Dendritic cell treated with granulocyte-macrophage colony-stimulating factor and Interleukin-4, amounts not matched to agents 40 ng/mL and 50 ng/mL, for 4 days (primary cell): ENCODE results near the gene RCN1.

Experiments
- H3K27ac Mint-ChIP-seq: one replicate; pipeline ENCODE4 v1.8.0; 2022; ENCODE audit warnings: mild to moderate bottlenecking, mixed read lengths
- H3K27me3 Mint-ChIP-seq: one replicate; pipeline ENCODE4 v1.8.0; 2022; ENCODE audit warnings: mild to moderate bottlenecking, mixed read lengths
- H3K36me3 Mint-ChIP-seq: one replicate; pipeline ENCODE4 v1.8.0; 2022; ENCODE audit warnings: low read depth, mixed read lengths
- H3K4me1 Mint-ChIP-seq: one replicate; pipeline ENCODE4 v1.8.0; 2022; ENCODE audit warnings: low read depth, mixed read lengths
- H3K4me3 Mint-ChIP-seq: one replicate; pipeline ENCODE4 v1.8.0; 2022; ENCODE audit warnings: mild to moderate bottlenecking, moderate library complexity, mixed read lengths
- H3K9me3 Mint-ChIP-seq: one replicate; pipeline ENCODE4 v1.8.0; 2022; ENCODE audit warnings: mixed read lengths
- intact Hi-C: fragments of 100-400 bp; cut with micrococcal nuclease; formaldehyde crosslinking; loops from one replicate; pipeline ENCODE4 v1.15.0; 2022

RCN1 gene

GRCh38 chr11:32141745-32142546, 51.1 kb downstream of the RCN1 start:
- Mint-ChIP-seq H3K36me3 (no peaks in the 10 kb centered on the region), H3K4me1 (no peaks in the 10 kb centered on the region), H3K9me3 (peaks cover 15% of the 10 kb centered on the region), H3K27me3 (no peaks in the 10 kb centered on the region), H3K4me3 (no peak overlapping the region), H3K27ac (no peak overlapping the region)
- intact Hi-C loops, result no loop called here

GRCh38 chr11:32143378-32143777, 52.5 kb downstream of the RCN1 start:
- no peaks in the 10 kb centered on the region for H3K27me3 Mint-ChIP-seq
- no peaks in the 10 kb centered on the region for H3K4me1 Mint-ChIP-seq
- intact Hi-C loops, result no loop called here
- no peak overlapping the region for H3K4me3 Mint-ChIP-seq
- H3K36me3 Mint-ChIP-seq, result no peaks in the 10 kb centered on the region
- no peak overlapping the region for H3K27ac Mint-ChIP-seq
- peaks cover 9% of the 10 kb centered on the region for H3K9me3 Mint-ChIP-seq

GRCh38 chr11:32145282-32145681, 54.4 kb downstream of the RCN1 start:
- no peak overlapping the region for H3K27ac Mint-ChIP-seq
- no peaks in the 10 kb centered on the region for H3K9me3 Mint-ChIP-seq
- no peaks in the 10 kb centered on the region for H3K36me3 Mint-ChIP-seq
- no peaks in the 10 kb centered on the region for H3K4me1 Mint-ChIP-seq
- H3K4me3 Mint-ChIP-seq, result no peak overlapping the region
- H3K27me3 Mint-ChIP-seq, result no peaks in the 10 kb centered on the region
- intact Hi-C loops, result no loop called here

GRCh38 chr11:32148895-32149294, 58.0 kb downstream of the RCN1 start:
- Mint-ChIP-seq H3K36me3 (no peaks in the 10 kb centered on the region), H3K4me1 (peaks cover 5% of the 10 kb centered on the region), H3K9me3 (no peaks in the 10 kb centered on the region), H3K4me3 (no peak overlapping the region), H3K27me3 (peaks cover 1% of the 10 kb centered on the region), H3K27ac (no peak overlapping the region)
- intact Hi-C loops, result no loop called here

GRCh38 chr11:32149748-32150147, 58.9 kb downstream of the RCN1 start:
- Mint-ChIP-seq H3K4me1 (peaks cover 5% of the 10 kb centered on the region), H3K27me3 (peaks cover 4% of the 10 kb centered on the region), H3K4me3 (no peak overlapping the region), H3K27ac (no peak overlapping the region), H3K9me3 (no peaks in the 10 kb centered on the region), H3K36me3 (no peaks in the 10 kb centered on the region)
- intact Hi-C loops, result no loop called here

- peaks cover 4% of the 10 kb centered on the region for H3K27me3 Mint-ChIP-seq
- no peaks in the 10 kb centered on the region for H3K36me3 Mint-ChIP-seq
- H3K27ac Mint-ChIP-seq, result no peak overlapping the region
- H3K4me3 Mint-ChIP-seq, result no peak overlapping the region
- no peaks in the 10 kb centered on the region for H3K9me3 Mint-ChIP-seq
- intact Hi-C loops, result no loop called here
- peaks cover 5% of the 10 kb centered on the region for H3K4me1 Mint-ChIP-seq
Observed at GRCh38 chr11:32151027-32151426, 60.2 kb downstream of the RCN1 start.

- intact Hi-C loops, result no loop called here
- peaks cover 4% of the 10 kb centered on the region for H3K27me3 Mint-ChIP-seq
- no peak overlapping the region for H3K4me3 Mint-ChIP-seq
- H3K27ac Mint-ChIP-seq, result no peak overlapping the region
- H3K4me1 Mint-ChIP-seq, result peaks cover 5% of the 10 kb centered on the region
- no peaks in the 10 kb centered on the region for H3K9me3 Mint-ChIP-seq
- no peaks in the 10 kb centered on the region for H3K36me3 Mint-ChIP-seq
Observed at GRCh38 chr11:32152216-32152615, 61.3 kb downstream of the RCN1 start.

GRCh38 chr11:32152821-32153220, 61.9 kb downstream of the RCN1 start:
- peaks cover 5% of the 10 kb centered on the region for H3K4me1 Mint-ChIP-seq
- H3K27ac Mint-ChIP-seq, result no peak overlapping the region
- intact Hi-C loops, result no loop called here
- peaks cover 4% of the 10 kb centered on the region for H3K27me3 Mint-ChIP-seq
- no peaks in the 10 kb centered on the region for H3K9me3 Mint-ChIP-seq
- H3K36me3 Mint-ChIP-seq, result no peaks in the 10 kb centered on the region
- no peak overlapping the region for H3K4me3 Mint-ChIP-seq

- H3K36me3 Mint-ChIP-seq, result no peaks in the 10 kb centered on the region
- H3K27me3 Mint-ChIP-seq, result peaks cover 4% of the 10 kb centered on the region
- no peak overlapping the region for H3K27ac Mint-ChIP-seq
- intact Hi-C loops, result no loop called here
- no peak overlapping the region for H3K4me3 Mint-ChIP-seq
- peaks cover 5% of the 10 kb centered on the region for H3K4me1 Mint-ChIP-seq
- H3K9me3 Mint-ChIP-seq, result no peaks in the 10 kb centered on the region
Observed at GRCh38 chr11:32153747-32154146, 62.9 kb downstream of the RCN1 start.

- intact Hi-C loops, result no loop called here
- Mint-ChIP-seq H3K4me1 (peaks cover 5% of the 10 kb centered on the region), H3K4me3 (no peak overlapping the region), H3K36me3 (no peaks in the 10 kb centered on the region), H3K27me3 (peaks cover 4% of the 10 kb centered on the region), H3K9me3 (no peaks in the 10 kb centered on the region), H3K27ac (no peak overlapping the region)
Observed at GRCh38 chr11:32154275-32154674, 63.4 kb downstream of the RCN1 start.
